ENCODE measurements around the gene FAS. TPM values are rescaled to one million over a fixed set of nuclear protein-coding genes. Genes with fewer than 3 reads are reported as not detected.

FAS gene
- total RNA-seq, 4 donors from 2014 or later: 9.4 to 34.1 (median 17.4) TPM

DNA sequence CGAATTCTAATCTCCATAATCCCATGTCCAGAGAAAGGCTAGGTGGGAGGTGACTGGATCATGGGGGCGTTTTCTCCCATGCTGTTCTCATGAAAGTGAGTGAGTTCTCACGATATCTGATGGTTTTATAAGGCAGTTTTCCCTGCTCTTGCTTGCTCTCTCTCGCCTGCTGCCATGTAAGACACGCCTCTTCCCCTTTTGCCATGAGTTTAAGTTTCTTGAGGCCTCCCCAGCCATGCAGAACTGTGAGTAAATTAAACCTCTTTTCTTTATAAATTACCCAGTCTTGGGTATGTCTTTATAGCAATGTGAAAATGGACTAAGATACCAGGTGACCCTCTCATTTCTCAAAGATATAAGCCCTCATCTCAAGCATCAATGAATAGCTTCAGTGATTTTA, 36.9 kb upstream of the FAS start:
- no peak overlapping the region for H3K4me3 ChIP-seq (replicated peaks in 1 of 3)
- intact Hi-C loops (cut with DNase I): no loop called here
- 91 to 92% methylated on average over 5 of the region's 5 CpGs for WGBS, 2 donors

DNA sequence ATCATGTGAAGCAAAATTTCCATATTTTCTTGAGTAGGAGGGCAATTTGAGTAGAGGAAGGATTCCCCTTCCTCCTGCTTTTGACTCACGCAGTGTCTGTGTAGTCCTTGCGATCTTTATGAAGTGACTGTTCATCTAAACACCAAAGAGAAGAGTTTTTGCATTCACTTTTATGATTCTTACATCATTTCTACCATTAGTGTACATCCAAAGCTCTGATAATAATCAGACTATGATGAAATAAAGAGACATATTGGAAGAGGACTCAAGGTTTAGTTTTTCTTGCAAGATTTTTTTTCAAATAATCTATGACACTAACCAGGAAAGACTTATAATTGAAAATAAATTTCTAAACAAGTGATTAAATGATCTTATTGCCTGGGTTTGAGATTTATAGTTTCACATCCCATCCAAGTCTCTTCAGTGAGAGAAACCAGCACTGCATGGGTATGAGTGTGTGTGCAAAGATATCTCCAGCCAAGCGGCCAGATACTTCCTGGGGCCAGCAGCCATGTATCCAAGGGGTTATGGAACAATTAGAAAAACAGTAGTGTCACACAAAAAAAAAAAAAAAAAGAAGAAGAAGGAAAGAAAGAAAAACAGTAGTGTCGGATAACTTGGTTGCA, 36.0 kb upstream of the FAS start:
- TF ChIP-seq, protein P1, sequence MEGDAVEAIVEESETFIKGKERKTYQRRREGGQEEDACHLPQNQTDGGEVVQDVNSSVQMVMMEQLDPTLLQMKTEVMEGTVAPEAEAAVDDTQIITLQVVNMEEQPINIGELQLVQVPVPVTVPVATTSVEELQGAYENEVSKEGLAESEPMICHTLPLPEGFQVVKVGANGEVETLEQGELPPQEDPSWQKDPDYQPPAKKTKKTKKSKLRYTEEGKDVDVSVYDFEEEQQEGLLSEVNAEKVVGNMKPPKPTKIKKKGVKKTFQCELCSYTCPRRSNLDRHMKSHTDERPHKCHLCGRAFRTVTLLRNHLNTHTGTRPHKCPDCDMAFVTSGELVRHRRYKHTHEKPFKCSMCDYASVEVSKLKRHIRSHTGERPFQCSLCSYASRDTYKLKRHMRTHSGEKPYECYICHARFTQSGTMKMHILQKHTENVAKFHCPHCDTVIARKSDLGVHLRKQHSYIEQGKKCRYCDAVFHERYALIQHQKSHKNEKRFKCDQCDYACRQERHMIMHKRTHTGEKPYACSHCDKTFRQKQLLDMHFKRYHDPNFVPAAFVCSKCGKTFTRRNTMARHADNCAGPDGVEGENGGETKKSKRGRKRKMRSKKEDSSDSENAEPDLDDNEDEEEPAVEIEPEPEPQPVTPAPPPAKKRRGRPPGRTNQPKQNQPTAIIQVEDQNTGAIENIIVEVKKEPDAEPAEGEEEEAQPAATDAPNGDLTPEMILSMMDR (IDR thresholded peaks at IDR 0.05): no peak
- no peak for TF ChIP-seq POLR2A (IDR thresholded peaks at IDR 0.05)
- no peaks in the 10 kb centered on the region for H3K9me3 ChIP-seq
- H3K4me3 ChIP-seq (replicated peaks in 1 of 3): no peak overlapping the region
- intact Hi-C loops (cut with DNase I): no loop called here
- peaks cover 18 to 21% of the 10 kb centered on the region in 2 donors for H3K4me1 ChIP-seq
- H3K27me3 ChIP-seq: no peaks in the 10 kb centered on the region
- no peaks in the 10 kb centered on the region for H3K36me3 ChIP-seq
- WGBS, 2 donors: 82 to 92% methylated on average over 4 of the region's 4 CpGs
- DNase-seq: no peak
- no peak overlapping the region for H3K27ac ChIP-seq

More for the DNA sequence above, 36.9 kb upstream of the FAS start:
- Histone ChIP-seq H3K27ac (peak overlapping the region in 1 of 3 donors; percentile 99), H3K27me3 (no peaks in the 10 kb centered on the region), H3K36me3 (no peaks in the 10 kb centered on the region), H3K9me3 (no peaks in the 10 kb centered on the region), H3K4me1 (peaks cover 18 to 21% of the 10 kb centered on the region in 2 donors)
- no peak for DNase-seq
- no peak for TF ChIP-seq POLR2A (IDR thresholded peaks at IDR 0.05)
- TF ChIP-seq, protein P1 (IDR thresholded peaks at IDR 0.05): no peak

DNA sequence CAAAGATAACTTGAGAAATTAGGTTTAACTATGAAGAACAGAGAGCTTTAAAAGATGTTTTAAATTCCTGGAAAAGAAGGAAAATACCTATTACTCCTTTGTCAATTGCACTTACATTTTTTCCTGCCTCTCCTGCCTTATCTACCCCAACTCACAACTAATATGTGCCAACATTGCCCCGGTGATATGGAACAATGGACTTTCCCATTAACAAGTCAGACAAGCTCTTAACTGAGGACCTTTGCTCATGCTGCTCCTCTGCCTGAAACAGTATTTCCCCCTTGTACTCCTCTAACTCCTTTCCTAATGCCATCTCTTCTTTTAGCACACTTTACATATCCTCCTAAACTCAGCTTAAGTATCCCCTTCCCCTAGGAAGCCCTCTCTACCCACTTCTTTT, 33.2 kb upstream of the FAS start:
- Histone ChIP-seq H3K4me1 (peaks cover under 1% of the 10 kb centered on the region in 2 donors), H3K27ac (no peak overlapping the region), H3K4me3 (replicated peaks in 1 of 3) (no peak overlapping the region), H3K27me3 (no peaks in the 10 kb centered on the region), H3K36me3 (no peaks in the 10 kb centered on the region), H3K9me3 (no peaks in the 10 kb centered on the region)
- intact Hi-C loops (cut with DNase I): no loop called here
- 77 to 88% methylated on average over 1 of the region's 1 CpG for WGBS, 2 donors
- TF ChIP-seq, protein P1 (IDR thresholded peaks at IDR 0.05): no peak
- no peak for TF ChIP-seq POLR2A (IDR thresholded peaks at IDR 0.05)
- DNase-seq: no peak

DNA sequence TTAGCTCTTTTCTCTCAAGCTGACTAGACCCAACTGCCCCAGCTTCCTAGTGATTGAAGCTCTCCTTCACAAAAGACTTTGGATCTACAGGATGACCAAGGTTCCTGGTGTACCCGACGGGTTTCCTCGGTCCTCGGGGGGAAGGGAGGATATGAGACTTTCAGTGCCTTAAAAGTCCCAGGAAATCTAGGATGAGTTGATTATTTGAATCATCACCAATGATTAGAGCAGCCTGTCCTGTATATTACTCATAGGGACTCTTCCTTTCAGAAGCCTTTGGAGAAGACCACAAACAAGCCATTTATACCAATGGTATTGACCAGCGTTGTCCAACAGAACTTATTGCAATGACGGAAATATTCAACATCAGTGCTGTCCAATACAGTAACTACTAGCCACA, 31.9 kb upstream of the FAS start:
- Histone ChIP-seq H3K4me3 (replicated peaks in 1 of 3) (no peak overlapping the region), H3K4me1 (no peaks in the 10 kb centered on the region)
- intact Hi-C loops (cut with DNase I): no loop called here

DNA sequence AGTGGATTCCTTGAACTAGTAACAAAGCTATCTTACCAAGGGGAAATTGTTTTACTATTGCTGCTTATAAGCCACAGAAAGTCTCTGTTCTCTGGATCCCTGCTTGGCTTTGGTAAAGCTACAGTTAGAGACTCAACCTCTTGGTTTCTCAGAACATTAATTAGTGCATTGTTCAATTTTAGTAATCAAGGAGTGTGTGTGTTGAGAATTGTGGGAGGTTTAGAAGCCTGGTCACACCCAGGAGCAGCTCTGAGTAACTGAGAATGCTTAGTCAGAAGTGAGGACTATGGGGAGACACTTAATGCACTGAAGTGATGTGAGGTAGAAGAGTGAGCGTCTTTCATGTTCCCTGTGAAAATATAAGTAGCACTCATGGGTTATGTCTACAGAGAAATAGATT, 29.8 kb upstream of the FAS start:
- DNase-seq: no peak
- no peak overlapping the region for H3K27ac ChIP-seq
- 94 to 97% methylated on average over 1 of the region's 1 CpG for WGBS, 2 donors
- H3K27me3 ChIP-seq: no peaks in the 10 kb centered on the region
- H3K4me3 ChIP-seq (replicated peaks in 1 of 3): no peak overlapping the region
- H3K36me3 ChIP-seq: no peaks in the 10 kb centered on the region
- intact Hi-C loops (cut with DNase I): no loop called here
- TF ChIP-seq, protein P1 (IDR thresholded peaks at IDR 0.05): no peak
- TF ChIP-seq POLR2A (IDR thresholded peaks at IDR 0.05): no peak
- H3K4me1 ChIP-seq: no peaks in the 10 kb centered on the region
- no peaks in the 10 kb centered on the region for H3K9me3 ChIP-seq

More for the DNA sequence above, 31.9 kb upstream of the FAS start:
- TF ChIP-seq, protein P1 (IDR thresholded peaks at IDR 0.05): no peak
- TF ChIP-seq POLR2A (IDR thresholded peaks at IDR 0.05): no peak
- no peaks in the 10 kb centered on the region for H3K36me3 ChIP-seq
- H3K27me3 ChIP-seq: no peaks in the 10 kb centered on the region
- WGBS, 2 donors: 97 to 98% methylated on average over 6 of the region's 6 CpGs
- H3K9me3 ChIP-seq: no peaks in the 10 kb centered on the region
- H3K27ac ChIP-seq: no peak overlapping the region
- DNase-seq: no peak

Measured in thyroid gland (tissue), 4 donors.